COR-L47 (cell line): ENCODE measurements around the gene SLC4A9.

Source experiments
- DNase-seq: peaks from one replicate; lab custom pipeline; 2025; lab: John Stamatoyannopoulos, UW

Gene SLC4A9, protein sequence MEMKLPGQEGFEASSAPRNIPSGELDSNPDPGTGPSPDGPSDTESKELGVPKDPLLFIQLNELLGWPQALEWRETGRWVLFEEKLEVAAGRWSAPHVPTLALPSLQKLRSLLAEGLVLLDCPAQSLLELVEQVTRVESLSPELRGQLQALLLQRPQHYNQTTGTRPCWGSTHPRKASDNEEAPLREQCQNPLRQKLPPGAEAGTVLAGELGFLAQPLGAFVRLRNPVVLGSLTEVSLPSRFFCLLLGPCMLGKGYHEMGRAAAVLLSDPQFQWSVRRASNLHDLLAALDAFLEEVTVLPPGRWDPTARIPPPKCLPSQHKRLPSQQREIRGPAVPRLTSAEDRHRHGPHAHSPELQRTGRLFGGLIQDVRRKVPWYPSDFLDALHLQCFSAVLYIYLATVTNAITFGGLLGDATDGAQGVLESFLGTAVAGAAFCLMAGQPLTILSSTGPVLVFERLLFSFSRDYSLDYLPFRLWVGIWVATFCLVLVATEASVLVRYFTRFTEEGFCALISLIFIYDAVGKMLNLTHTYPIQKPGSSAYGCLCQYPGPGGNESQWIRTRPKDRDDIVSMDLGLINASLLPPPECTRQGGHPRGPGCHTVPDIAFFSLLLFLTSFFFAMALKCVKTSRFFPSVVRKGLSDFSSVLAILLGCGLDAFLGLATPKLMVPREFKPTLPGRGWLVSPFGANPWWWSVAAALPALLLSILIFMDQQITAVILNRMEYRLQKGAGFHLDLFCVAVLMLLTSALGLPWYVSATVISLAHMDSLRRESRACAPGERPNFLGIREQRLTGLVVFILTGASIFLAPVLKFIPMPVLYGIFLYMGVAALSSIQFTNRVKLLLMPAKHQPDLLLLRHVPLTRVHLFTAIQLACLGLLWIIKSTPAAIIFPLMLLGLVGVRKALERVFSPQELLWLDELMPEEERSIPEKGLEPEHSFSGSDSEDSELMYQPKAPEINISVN

DNA sequence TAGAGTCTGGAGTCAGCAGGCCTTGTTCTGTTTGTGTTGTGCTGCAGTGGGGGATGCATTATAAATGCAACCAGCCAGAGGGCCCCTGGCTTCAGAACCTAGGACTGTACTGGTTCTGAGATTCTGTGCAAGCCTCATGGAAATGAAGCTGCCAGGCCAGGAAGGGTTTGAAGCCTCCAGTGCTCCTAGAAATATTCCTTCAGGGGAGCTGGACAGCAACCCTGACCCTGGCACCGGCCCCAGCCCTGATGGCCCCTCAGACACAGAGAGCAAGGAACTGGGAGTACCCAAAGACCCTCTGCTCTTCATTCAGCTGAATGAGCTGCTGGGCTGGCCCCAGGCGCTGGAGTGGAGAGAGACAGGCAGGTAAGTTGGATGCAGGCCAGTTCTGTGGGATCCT is at the start of gene SLC4A9:
TSS of gene SLC4A9 (plus strand) at position 94 of the 400 bp plus-strand sequence. CDS start at position 137, 43 bp downstream.
- DNase-seq: no peak

DNA sequence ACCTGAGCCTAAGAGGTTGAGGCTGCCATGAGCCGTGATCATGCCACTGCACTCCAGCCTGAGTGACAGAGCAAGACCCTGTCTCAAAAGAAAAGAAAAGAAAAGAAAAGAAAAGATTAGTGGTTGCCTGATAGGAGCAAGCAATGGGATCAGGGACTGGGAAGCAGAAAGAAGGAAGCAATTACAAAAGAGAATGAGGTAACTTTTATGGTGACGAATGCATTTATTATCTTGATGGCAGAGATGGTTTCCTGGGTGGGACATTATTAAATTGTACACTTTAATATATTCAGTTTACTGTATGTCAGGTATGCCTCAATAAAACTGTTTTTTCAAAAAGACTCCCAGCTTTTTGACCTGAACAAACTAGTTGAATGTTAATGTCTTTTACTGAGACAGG is 49.6 kb upstream of the SLC4A9 start:
- no peak for DNase-seq

DNA sequence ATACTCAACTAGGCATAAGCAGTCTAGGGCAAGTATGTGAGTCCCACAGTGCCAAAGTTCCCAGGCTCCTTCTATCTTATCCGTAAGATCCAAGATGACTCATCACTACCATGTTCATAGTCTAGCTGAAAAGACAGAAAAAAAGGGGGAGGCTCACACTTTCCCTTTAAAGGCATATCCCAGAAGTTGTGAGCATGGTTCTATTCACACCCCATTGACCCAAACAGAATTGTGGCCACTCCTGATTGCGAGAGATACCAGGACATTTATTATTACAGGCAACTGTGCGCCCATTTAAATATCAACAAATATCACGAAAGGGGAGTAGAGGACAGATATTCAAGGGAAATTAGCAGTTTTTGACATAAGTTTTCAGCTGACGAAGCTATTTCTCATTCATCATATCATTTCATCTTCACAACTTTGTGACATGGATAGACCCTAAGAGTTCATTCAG is 49.0 kb upstream of the SLC4A9 start:
- no peak for DNase-seq

DNA sequence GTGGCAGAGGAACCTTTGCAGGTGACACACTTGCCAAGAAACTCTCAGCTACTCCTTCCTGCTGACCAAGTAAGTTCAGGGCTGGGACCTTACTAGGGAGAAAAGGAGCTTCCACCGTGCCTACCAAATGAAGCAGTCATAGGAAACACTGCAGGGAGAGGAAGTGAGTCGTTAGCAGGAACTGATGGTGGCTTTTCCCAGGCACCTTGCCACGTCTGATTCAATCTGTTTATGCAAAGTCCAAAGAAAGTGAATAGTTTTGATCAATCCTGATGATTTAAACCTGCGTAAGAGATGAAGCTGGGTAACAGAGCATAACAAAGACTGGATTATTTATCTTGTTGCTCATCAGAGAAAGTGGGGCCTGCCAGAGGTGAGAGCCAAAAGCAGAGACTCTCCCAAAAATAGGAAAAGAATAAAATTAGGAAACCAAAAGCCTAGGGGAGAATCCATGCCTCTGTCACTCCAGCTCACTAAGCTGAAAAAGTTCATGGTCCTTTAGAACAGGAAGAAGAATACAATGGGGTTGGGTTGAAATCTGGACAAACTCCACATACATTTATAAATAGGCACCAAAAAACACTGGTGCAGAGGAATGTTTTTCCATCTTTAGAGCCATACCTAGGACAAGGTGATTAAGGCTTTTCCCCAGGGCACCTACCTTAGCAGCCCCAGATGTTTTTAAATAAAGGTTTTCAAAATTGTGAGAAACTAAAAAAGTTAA is 47.8 kb upstream of the SLC4A9 start:
- DNase-seq: no peak

DNA sequence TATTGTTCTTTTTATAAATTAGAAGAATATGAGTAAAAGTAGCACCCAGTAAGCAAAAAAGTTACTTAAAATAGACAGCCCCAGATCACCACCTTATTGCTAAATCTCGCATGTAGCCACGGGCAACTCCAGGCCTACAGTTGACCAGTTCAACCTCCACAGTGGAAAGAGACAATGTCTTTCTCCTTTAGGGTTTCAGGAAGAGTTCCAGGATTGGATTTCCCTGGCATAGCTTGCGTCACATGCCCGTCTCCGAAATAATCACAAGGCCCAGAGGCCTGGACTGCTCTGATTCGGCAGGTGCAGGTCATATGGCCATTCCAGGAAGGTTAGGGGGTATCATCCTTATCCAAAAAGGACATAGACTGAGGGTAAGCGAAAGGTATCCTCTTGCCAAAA is 47.2 kb upstream of the SLC4A9 start:
- DNase-seq: no peak

DNA sequence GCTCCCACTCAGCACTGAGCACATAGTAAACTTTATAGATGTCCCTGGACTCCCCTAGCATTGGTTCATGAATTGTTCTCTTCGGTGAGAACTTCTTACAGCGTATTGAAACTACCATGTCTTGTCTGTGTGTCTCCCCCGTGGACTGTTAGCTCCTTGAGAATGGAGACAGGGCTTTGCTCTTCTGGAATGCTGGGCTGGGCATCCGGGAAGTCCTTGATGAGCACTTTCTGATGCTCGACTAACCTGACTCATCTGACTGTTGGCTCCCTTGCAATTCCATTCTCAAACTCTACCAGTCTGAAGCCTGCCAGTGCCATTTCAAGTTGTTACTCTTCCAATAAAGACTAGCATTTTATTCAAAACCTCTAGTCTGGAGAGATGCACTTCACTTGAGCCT is 42.1 kb upstream of the SLC4A9 start:
- DNase-seq: no peak

DNA sequence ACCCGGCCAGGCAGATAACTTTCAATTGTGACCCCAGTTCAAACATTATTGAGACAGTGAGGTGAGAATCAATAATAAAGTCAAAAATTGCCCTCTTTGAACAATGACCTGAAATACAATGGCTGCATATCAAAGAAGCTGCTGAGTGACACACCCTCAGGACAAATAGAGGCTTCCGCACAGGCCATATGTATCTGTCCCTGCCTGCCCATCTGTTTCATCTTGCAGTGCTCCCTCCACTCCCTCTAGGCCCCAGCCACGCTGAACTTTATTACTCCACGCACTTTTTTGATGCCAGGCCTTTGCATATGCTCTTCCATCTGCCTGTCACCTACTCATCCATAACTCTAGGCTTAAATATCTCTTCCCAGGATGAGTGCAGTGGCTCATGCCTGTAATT is 41.2 kb upstream of the SLC4A9 start:
- no peak for DNase-seq

DNA sequence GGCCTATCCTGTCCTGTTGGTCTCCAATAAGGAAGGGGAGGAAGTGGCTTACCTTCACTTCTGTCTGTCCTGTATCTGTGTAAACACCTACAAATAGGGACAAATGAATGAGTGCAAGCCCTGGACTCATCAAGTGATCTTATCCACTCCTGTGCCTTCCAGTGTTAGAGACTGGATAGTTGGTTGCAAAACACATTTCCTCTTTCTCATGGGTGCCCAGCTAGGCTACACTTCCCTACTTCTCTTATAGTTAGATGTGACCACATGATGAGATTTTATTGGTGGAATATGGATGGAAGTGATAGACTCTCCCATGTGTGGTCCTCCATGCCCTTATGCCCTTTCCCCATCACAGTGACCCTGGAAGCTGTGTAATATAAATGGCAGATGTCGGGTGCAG is 40.2 kb upstream of the SLC4A9 start:
- no peak for DNase-seq

DNA sequence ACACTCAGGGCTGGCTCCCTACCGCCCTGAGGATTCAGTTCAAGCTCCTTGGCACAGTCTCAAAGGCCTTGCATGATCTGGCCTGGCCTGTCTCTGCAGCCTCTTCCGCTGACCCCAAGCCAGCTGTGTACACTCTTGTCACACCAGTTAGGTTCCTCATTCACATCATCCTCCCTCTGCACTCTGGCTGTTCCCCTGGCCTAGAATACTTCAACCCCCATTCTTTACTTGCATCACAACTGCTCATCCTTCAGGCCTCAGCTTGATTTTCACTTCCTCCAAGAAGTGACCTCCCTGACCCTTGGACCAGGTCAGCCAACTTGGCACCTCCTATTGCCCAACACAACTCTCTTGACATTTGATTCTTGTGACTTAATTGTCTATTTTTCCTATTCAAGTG is 38.2 kb upstream of the SLC4A9 start:
- DNase-seq: no peak

DNA sequence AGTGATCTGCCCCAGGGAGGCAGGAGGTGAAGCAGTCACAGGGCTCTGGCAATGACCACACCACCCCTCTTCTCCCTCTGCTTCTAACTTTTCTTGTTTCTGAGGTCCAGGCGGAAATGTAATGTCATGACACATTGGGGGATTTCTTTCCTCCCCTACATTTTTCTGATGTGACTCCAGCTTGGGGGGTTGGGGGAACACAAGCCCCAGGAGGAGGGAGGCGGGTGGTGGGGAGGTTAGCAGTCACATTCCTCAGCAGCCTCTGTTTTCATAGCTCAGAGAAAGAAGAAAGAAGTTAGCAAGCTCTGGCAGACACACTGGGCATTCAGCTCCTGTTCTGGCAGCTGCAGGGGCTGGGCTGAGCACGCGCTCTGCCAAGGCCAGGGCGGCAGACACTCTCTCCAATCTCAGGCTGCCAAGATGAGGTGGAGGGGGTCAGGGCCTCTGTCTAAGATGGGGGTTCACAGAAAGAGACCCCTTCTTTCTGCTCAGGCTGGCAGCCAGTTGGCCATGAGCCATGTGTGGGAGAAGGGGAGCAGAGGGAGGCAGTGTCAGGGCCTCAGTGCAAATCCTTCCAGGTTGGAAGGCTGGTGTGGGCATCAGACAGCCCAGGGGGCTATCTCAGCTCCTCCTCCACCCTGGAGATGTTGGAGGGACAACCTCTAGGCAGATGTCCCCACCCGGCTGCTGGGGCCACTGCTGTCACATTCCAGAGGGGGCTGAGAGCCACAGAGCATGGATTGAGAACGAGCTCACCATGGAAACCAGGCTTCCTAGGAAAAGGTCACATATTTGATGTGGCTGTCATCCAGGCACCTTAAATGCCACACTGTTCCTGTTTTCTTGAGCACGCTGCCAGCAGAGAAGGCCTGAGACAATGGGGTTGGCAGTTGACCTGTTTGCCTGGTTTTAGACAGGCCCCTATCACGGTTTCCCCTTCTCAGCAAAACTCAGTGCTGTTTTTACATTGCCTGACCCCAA is 37.0 kb upstream of the SLC4A9 start:
- DNase-seq: no peak

DNA sequence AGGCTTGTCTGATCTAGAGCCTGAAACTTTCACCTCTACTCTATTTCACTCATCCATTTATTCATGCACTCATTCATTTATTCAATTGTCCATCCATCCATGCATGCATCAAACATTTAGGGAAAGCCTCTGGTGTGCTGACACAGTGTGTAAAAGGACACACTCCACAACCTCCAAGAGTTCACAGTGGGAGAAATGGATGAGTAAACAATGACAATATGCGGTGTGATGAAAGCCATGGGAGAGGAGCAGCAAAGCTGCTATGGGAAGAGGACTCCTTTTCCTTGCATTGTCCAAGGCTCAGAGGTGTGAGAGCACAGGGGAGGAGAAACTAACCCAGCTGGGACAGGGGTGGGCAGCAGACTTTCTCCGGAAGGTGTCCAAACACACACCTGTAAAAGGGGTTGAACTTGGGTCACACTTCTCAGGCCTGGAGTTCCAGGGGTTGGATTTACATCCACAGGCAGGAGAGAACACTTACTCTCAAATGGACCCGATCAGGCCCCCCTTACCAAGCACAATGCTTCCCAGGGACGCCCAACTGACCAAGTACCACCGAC is 35.9 kb upstream of the SLC4A9 start:
- no peak for DNase-seq

DNA sequence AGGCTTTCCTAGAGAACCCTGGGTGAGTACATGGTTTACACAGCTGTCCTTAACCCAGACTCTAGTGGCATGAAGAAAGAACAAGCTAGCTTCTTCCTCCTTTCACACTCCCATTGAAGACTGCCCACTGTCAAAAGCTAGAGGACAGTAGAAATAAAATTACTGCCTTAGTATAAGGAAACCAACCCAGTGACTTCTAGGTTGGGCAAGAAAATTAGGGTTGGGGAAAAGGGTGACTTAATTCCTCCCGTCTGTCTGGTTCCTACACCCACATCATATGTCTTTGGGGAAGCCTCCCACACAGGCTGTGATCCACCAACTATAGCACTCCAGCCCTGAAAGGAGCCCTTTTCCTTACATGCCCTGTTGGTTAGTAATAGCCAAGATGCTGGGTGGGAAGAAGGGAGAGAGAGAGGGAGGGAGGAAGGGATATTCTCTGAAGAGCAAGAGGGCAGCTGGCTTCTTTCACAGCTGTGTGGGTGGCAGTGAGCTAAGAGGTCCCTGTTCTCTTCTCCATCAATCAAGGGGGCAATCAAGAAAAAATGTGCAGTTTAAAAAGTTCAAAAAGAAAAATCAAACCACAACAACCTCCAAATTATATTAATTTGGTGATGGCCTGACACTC is 35.3 kb upstream of the SLC4A9 start:
- no peak for DNase-seq

DNA sequence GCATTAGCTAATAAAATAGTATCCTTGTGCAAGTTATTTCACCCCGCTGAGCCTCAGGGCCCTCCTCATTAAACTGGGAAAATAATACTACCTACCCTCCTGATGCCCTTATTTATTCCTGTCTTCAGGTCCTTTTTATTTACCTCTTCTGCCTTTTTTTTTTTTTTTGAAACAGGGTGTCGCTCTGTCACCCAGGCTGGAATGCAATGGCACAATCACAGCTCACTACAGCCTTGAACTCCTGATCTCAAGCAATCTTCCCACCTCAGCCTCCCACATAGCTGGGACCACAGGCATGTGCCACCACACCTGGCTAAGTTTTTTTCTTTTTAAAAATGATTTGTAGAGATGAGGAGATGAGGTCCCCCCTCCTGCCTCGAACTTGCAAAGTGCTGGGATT is 34.5 kb upstream of the SLC4A9 start:
- DNase-seq: no peak

DNA sequence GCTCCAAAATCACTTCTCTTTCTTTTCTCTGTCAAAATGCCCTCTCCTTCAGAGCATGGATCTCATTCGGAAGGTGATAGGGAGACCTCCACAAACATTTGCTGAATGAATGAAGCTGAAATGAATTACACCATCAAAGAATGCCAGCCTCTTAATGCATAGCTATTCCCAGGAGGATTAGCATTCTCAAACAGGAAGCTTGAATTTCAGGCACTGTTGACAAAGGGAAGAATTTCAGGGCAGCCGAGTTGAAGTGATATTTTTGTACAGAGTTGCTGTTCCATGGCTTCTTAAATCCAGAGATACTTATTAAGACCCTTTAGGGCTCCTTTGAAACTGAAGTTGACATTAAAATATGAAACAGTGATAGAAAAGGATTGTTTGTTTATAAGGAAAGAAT is 32.4 kb upstream of the SLC4A9 start:
- DNase-seq: no peak

DNA sequence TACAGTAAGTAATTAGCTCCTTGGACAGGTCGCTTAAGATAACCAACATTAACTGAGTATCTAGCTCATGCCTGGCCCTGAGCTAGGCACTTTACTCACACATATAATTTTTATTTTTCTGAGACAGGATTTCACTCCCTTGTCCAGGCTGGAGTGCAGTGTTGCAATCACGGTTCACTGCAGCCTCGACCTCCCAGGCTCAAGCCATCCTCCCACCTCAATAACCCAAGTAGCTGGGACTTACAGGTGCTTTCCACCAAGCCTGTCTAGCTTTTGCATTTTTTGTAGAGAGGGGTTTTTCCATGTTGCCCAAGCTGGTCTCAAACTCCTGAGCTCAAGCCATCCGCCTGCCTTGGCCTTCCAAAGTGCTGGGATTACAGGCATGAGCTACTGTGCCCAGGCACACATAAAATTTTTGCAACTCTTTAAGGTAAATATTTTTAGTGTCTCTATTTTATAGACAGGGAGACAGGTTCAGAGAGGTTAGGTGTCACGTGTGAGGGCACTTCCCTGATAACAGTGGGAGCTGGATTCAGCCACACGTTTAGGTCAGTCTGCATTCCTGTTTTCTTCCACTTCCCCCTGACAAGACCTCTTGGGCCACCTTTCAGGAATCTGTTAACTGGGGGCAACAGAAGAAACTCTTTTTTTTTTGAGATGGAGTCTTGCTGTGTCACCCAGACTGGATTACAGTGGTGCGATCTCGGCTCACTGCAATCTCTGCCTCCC is 31.8 kb upstream of the SLC4A9 start:
- DNase-seq: no peak

DNA sequence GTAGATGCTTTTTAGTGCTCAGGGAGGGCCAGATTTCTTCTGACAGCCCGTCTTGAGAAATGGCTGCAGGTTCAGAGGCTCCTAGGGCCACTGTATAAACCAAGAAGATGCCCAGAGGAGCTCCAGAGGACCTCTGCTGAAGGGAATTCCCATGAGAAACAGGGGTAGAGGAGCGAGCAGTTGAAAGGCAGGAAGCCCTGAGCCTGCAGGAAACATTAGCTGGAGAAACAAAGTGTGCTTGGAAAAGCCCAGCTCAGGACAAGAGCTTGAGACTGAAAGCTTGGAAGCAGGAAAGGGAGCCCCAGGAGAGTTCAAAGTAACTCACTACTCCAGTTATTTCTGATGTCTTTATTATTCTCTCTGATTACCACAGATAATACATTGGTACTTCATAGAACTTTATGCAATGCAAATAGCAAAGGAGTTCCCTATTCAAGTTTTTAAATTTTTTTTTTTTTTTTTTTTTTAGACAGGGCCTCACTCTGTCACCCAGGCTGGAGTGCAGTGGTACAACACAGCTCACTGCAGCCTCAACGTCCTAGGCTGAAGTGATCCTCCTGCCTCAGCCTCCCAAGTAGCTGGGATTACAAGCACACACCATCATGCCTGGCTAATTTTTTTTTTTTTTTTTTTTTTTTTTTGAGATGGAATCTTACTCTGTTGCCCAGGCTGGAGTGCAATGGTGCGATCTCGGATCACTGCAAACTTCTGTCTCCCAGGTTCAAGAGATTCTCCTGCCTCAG is 30.1 kb upstream of the SLC4A9 start:
- no peak for DNase-seq

DNA sequence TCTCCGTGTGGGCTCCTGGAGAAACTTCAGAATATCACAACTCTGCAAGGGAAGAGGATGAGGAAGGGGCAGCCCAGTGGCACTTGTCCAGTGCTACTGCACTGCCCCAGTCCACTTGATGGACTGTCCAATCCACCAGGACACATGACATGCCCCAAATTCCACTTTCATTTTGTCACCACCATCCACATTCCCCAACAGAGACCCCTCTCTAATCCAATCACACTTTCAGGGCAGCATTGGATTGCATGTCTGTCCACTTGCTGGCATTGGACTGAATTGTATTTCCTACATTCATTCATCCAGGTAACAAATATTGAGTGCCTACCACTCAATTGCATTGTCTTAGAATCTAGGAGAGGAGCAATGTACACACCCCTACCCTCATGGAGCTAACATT is 28.4 kb upstream of the SLC4A9 start:
- DNase-seq: no peak

DNA sequence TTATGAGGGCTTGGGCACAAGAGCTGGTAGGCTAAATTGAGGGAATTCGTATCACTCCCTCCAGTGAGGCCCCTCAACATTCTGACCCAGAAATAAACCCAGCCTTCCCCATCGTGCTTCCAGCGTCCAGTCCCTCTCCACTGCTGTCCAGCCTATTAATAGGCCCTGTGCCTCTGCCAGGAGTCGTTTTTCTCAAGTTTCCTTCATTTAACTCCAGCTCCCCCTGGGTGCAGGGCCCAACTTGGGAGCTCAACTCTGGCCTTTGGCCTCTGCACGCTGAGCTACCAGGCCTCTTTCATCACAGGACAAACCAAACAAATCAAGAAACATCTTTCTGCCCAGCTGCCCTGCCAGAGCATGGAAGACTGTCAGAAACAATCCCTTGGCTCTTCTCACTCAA is 23.6 kb upstream of the SLC4A9 start:
- DNase-seq: no peak

DNA sequence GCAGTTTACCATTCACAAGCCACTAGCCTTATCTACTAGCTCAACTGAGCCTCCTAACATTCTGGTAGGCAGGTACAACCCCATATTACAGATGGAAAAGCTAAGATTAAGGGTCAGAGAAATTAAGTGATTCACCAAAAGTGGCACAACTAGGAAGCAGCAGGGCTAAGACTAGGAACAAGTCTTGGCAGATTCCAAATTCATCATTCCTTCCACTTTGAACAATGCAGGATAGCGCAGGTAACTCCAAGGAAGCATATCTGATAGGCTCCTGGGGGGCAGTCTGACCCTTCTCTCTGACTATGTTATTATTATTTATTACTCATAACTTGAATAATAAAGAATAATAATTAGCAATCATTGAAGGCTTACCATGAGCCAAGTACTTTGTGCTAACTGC is 22.1 kb upstream of the SLC4A9 start:
- no peak for DNase-seq
